K562 (cell line): ENCODE results near the gene CISTR. TPM values are rescaled to one million over a fixed set of nuclear protein-coding genes. Genes with fewer than 3 reads are reported as not detected.

Experiments
- ATAC-seq: fragments of 200-7000 bp; cut with Tn5 transposase; 3 replicates; pipeline ENCODE4 v1.9.1; 2020; ENCODE audit warnings: moderate library complexity
- BruUV-seq: library from RNA; stranded (reverse); fragments of 400-500 nt; replicated peaks from 2 replicates; lab custom pipeline; 2021; lab: Mats Ljungman, UMichigan
- CTCF ChIA-PET: fragments of 300-600 bp; formaldehyde crosslinking; extraction: SDS; loops from one replicate; lab custom pipeline; 2021; ENCODE audit warnings: low intra/inter-chr PET ratio; lab: Yijun Ruan, JAX
- POLR2A ChIA-PET: fragments of 300-600, 350-650 bp; sonication (Branson Sonifier 250); formaldehyde crosslinking; extraction: SDS; loops from one replicate; lab custom pipeline; 2021; ENCODE audit warnings: antibody characterized with exemption, inconsistent platforms; lab: Yijun Ruan, JAX
- DNase-seq, 4 experiments: peaks; one replicate each; pipeline versions ENCODE4 v3.0.0 to v3.0.0-alpha.2; 2011 to 2018; ENCODE audit warnings: low spot score in 3 of 4, mixed read lengths in 3 of 4; ENCODE audit errors: extremely low read depth in 1 of 4
- FAIRE-seq: peaks from 2 replicates; lab custom pipeline; 2011; peaks lifted over from hg19 to GRCh38; lab: Jason Lieb, UNC
- H2AFZ ChIP-seq: 2 replicates; pipeline ENCODE4 v1.6.0; 2011; ENCODE audit warnings: low read depth, low read length, control low read depth, inconsistent platforms
- H3K27ac ChIP-seq: fragments of 200-600 bp; 3 replicates; pipeline ENCODE4 v1.8.0; 2011; ENCODE audit warnings: low read depth, mild to moderate bottlenecking, control low read depth, inconsistent platforms, low read length, moderate library complexity, mixed read lengths; ENCODE audit errors: extremely low read depth
- H3K27me3 ChIP-seq, 2 experiments: fragments of 300-600 bp in 1 of 2; 2 replicates in 1 of 2; 3 replicates in 1 of 2; pipeline versions ENCODE4 v1.6.0 to v1.8.0; 2011; ENCODE audit warnings: inconsistent platforms in 2 of 2, low read length in 2 of 2, mild to moderate bottlenecking in 1 of 2, mixed read lengths in 1 of 2, moderate library complexity in 1 of 2; ENCODE audit not compliant: control insufficient read depth in 2 of 2, insufficient read depth in 2 of 2
- H3K36me3 ChIP-seq: fragments of 300-600 bp; 3 replicates; pipeline ENCODE4 v1.8.0; 2011; ENCODE audit warnings: mild to moderate bottlenecking, low read length, inconsistent platforms; ENCODE audit not compliant: control insufficient read depth, insufficient read depth
- H3K4me1 ChIP-seq, 2 experiments: fragments of 200-600 bp in 1 of 2; replicated peaks in 1 of 2; 2 replicates in 1 of 2; 3 replicates in 1 of 2; pipeline versions ENCODE4 v1.5.1 to v1.8.0; 2011; ENCODE audit warnings: inconsistent platforms in 2 of 2, low read length in 2 of 2, mild to moderate bottlenecking in 1 of 2, mixed read lengths in 1 of 2, moderate library complexity in 1 of 2; ENCODE audit not compliant: control insufficient read depth in 2 of 2, insufficient read depth in 2 of 2
- H3K4me2 ChIP-seq: 2 replicates; pipeline ENCODE4 v1.6.1; 2011; ENCODE audit warnings: low read length, control low read depth, inconsistent platforms, mixed read lengths; ENCODE audit not compliant: insufficient read depth
- H3K4me3 ChIP-seq: fragments of 200-600 bp; sonication (generic), shearing (Covaris generic); 2 replicates; pipeline ENCODE4 v1.5.1; 2016; ENCODE audit warnings: control low read depth, inconsistent platforms
- H3K79me2 ChIP-seq: fragments of 200-600 bp; 3 replicates; pipeline ENCODE4 v1.8.0; 2011; ENCODE audit warnings: low read length, inconsistent platforms; ENCODE audit not compliant: control insufficient read depth, insufficient read depth
- H3K9ac ChIP-seq, 2 experiments: 2 replicates each; pipeline versions ENCODE4 v1.6.0 to v1.6.1; 2011; ENCODE audit warnings: low read depth in 2 of 2, low read length in 2 of 2, control low read depth in 1 of 2, inconsistent platforms in 1 of 2, mild to moderate bottlenecking in 1 of 2, mixed read lengths in 1 of 2; ENCODE audit not compliant: insufficient read depth in 1 of 2
- H3K9me1 ChIP-seq: one replicate; pipeline ENCODE4 v1.6.0; 2011; ENCODE audit warnings: inconsistent platforms, mild to moderate bottlenecking, low read length, moderate library complexity; ENCODE audit not compliant: control insufficient read depth, insufficient read depth
- H3K9me3 ChIP-seq: replicated peaks from 2 replicates; pipeline ENCODE4 v1.5.1; 2011; ENCODE audit warnings: low read depth, low read length, inconsistent platforms; ENCODE audit not compliant: control insufficient read depth, insufficient read depth
- H4K20me1 ChIP-seq: replicated peaks from 2 replicates; pipeline ENCODE4 v1.6.1; 2011; ENCODE audit warnings: low read length, inconsistent platforms, mixed read lengths; ENCODE audit not compliant: control insufficient read depth, insufficient read depth
- ARID2 ChIP-seq: fragments of 450-650 bp; IDR thresholded peaks from 2 replicates; pipeline ENCODE4 v1.6.1; 2017; ENCODE audit warnings: antibody characterized with exemption, mild to moderate bottlenecking
- HIVEP1 ChIP-seq: fragments of 250-450 bp; sonication (Bioruptor Pico); IDR thresholded peaks from 2 replicates; pipeline ENCODE4 v1.4.0; 2020; ENCODE audit warnings: mild to moderate bottlenecking
- MTA3 ChIP-seq: fragments of 450-650 bp; formaldehyde crosslinking; IDR thresholded peaks from 2 replicates; pipeline ENCODE4 v1.6.1; 2017; ENCODE audit warnings: mild to moderate bottlenecking, borderline replicate concordance
- NFRKB ChIP-seq: fragments of 450-650 bp; IDR thresholded peaks from 2 replicates; pipeline ENCODE4 v1.6.1; 2016; ENCODE audit warnings: low read depth
- RBM14 ChIP-seq: fragments of 200-400 bp; formaldehyde crosslinking; IDR thresholded peaks from 2 replicates; pipeline ENCODE4 v1.6.1; 2018; ENCODE audit warnings: low read depth, mild to moderate bottlenecking, low read length, moderate library complexity, borderline replicate concordance; ENCODE audit not compliant: insufficient read depth
- RFX1 ChIP-seq: fragments of 450-650 bp; IDR thresholded peaks from 2 replicates; pipeline ENCODE4 v1.6.1; 2016; ENCODE audit warnings: mild to moderate bottlenecking, moderate library complexity
- WGBS: fragments of 100-300 bp; shearing (Covaris generic); methylation state at CpG from one replicate; pipeline ENCODE4 v1.1.6; 2016; ENCODE audit warnings: low coverage, mixed read lengths; ENCODE audit not compliant: insufficient coverage; ENCODE audit errors: missing lambda C conversion rate; 5-methylcytosine and 5-hydroxymethylcytosine counted together
- in situ Hi-C: fragments of 300-500 bp; cut with MboI; formaldehyde crosslinking; loops from 4 replicates; pipeline ENCODE4 v1.15.0; 2018; ENCODE audit warnings: inconsistent platforms, mixed read lengths
- intact Hi-C: fragments of 100-400 bp; cut with micrococcal nuclease; formaldehyde crosslinking; loops from 2 replicates; pipeline ENCODE4 v1.14.2; 2022
- polyA plus RNA-seq, 8 experiments: library from polyadenylated mRNA; depleted of rRNA in 4 of 8; stranded (reverse) in 5 of 8; unstranded in 3 of 8; fragments of >200 nt; fragmentation: Nextera tagmentation in 2 of 8; fragmentation: Illumina TruSeq in 1 of 8; extraction: Ambion mirVana in 2 of 8; extraction: Trizol in 1 of 8; gene quantifications; 2 replicates each; pipeline versions ENCODE4 v1.2.1 to v1.2.3, GENCODE V29; 2011 to 2014; ENCODE audit warnings: inconsistent platforms in 1 of 8, missing spikeins in 1 of 8
- total RNA-seq, 7 experiments: library from RNA; depleted of rRNA in 6 of 7; stranded (reverse); fragments of >200 nt in 6 of 7; fragmentation: Illumina TruSeq in 2 of 7; extraction: Trizol in 2 of 7; gene quantifications; 2 replicates each; pipeline versions ENCODE4 v1.2.1 to v1.2.3, GENCODE V29; 2011 to 2021; ENCODE audit warnings: low replicate concordance in 1 of 7
- TF ChIP-seq, protein P1 (sequence below): sonication (generic); formaldehyde crosslinking; IDR thresholded peaks from 2 replicates; pipeline ENCODE4 v1.8.1; 2023; ENCODE audit warnings: mild to moderate bottlenecking, missing genetic modification reagents
- TF ChIP-seq, protein P2 (sequence below): fragments of 250-450 bp; sonication (Bioruptor Pico); IDR thresholded peaks from 2 replicates; pipeline ENCODE4 v1.5.0; 2022; ENCODE audit warnings: mild to moderate bottlenecking
- TF ChIP-seq, protein P3 (sequence below): fragments of 250-450 bp; sonication (Bioruptor Pico); IDR thresholded peaks from 2 replicates; pipeline ENCODE4 v1.6.1; 2021; ENCODE audit warnings: mild to moderate bottlenecking
- TF ChIP-seq, protein P4 (sequence below): sonication (generic); formaldehyde crosslinking; IDR thresholded peaks from 2 replicates; pipeline ENCODE4 v1.8.1; 2023; ENCODE audit warnings: missing genetic modification reagents, mild to moderate bottlenecking, borderline replicate concordance
- TF ChIP-seq, protein P5 (sequence below): sonication (generic); formaldehyde crosslinking; IDR thresholded peaks from 2 replicates; pipeline ENCODE4 v1.8.0; 2022; ENCODE audit warnings: mild to moderate bottlenecking, missing genetic modification reagents

Gene CISTR
- total and polyA plus RNA-seq, 9 of the 15 experiments (the other 6 are each of a cell fraction or from before 2014, with no cell fraction given), result not detected

DNA sequence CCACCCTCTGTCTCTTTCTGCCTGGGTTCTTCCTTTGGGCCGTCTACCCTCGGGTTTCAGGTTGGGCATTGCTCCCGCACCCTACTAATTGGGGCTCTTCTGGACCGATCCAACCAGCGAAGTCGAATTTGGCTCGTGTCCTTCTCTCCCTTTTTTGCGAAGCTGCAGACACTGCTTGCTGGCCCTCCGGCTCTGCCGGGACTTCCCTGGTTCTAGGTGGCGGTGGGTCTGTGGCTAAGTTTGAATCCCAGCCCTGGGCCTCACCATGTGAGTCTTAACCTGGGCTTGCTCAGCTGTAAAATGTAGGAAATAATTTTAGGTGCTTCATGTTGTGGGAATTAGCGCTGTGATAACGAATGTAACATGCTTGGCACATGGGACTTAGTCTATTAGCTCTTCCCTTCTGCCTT lies 418 bp upstream of the CISTR start:
- H3K79me2 ChIP-seq, result no peaks in the 10 kb centered on the region
- no TSS peak for BruUV-seq
- ChIA-PET POLR2A (no interaction called here), CTCF (no interaction called here)
- H3K9ac ChIP-seq, result no peak overlapping the region
- intact Hi-C loops, result no loop called here
- no peak for ATAC-seq
- peaks cover 2 to 19% of the 10 kb centered on the region in 2 experiments; a peak in 3 of 5 replicates for H3K4me1 ChIP-seq
- no peak overlapping the region for H3K27ac ChIP-seq
- H4K20me1 ChIP-seq, result 0 out of 2 replicates have a peak, but pooled peaks cover 4% of the 10 kb centered on the region
- no peaks in the 10 kb centered on the region for H3K36me3 ChIP-seq
- FAIRE-seq, result no peak
- in situ Hi-C loops, result loop anchor here (25.0 kb wide), 1 partner anchor 460 kb away; no protein-coding TSS in a partner anchor
- H2AFZ ChIP-seq, result no peak overlapping the region
- no peaks in the 10 kb centered on the region for H3K9me1 ChIP-seq
- H3K4me2 ChIP-seq, result no peak overlapping the region
- H3K27me3 ChIP-seq, result peaks cover 53 to 84% of the 10 kb centered on the region in 2 experiments
- no peak for DNase-seq
- WGBS, result 20% methylated on average over 13 of the region's 13 CpGs
- no peak overlapping the region for H3K4me3 ChIP-seq
- no peaks in the 10 kb centered on the region for H3K9me3 ChIP-seq
- TF ChIP-seq, protein P1, sequence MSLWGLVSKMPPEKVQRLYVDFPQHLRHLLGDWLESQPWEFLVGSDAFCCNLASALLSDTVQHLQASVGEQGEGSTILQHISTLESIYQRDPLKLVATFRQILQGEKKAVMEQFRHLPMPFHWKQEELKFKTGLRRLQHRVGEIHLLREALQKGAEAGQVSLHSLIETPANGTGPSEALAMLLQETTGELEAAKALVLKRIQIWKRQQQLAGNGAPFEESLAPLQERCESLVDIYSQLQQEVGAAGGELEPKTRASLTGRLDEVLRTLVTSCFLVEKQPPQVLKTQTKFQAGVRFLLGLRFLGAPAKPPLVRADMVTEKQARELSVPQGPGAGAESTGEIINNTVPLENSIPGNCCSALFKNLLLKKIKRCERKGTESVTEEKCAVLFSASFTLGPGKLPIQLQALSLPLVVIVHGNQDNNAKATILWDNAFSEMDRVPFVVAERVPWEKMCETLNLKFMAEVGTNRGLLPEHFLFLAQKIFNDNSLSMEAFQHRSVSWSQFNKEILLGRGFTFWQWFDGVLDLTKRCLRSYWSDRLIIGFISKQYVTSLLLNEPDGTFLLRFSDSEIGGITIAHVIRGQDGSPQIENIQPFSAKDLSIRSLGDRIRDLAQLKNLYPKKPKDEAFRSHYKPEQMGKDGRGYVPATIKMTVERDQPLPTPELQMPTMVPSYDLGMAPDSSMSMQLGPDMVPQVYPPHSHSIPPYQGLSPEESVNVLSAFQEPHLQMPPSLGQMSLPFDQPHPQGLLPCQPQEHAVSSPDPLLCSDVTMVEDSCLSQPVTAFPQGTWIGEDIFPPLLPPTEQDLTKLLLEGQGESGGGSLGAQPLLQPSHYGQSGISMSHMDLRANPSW (CRISPR knock-in tag), result no peak
- no peak for TF ChIP-seq ARID2
- TF ChIP-seq, protein P2, sequence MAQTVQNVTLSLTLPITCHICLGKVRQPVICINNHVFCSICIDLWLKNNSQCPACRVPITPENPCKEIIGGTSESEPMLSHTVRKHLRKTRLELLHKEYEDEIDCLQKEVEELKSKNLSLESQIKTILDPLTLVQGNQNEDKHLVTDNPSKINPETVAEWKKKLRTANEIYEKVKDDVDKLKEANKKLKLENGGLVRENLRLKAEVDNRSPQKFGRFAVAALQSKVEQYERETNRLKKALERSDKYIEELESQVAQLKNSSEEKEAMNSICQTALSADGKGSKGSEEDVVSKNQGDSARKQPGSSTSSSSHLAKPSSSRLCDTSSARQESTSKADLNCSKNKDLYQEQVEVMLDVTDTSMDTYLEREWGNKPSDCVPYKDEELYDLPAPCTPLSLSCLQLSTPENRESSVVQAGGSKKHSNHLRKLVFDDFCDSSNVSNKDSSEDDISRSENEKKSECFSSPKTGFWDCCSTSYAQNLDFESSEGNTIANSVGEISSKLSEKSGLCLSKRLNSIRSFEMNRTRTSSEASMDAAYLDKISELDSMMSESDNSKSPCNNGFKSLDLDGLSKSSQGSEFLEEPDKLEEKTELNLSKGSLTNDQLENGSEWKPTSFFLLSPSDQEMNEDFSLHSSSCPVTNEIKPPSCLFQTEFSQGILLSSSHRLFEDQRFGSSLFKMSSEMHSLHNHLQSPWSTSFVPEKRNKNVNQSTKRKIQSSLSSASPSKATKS (CRISPR knock-in tag), result no peak
- TF ChIP-seq, protein P3, sequence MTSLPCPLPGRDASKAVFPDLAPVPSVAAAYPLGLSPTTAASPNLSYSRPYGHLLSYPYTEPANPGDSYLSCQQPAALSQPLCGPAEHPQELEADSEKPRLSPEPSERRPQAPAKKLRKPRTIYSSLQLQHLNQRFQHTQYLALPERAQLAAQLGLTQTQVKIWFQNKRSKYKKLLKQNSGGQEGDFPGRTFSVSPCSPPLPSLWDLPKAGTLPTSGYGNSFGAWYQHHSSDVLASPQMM (CRISPR knock-in tag), result no peak
- TF ChIP-seq RBM14, result no peak
- TF ChIP-seq, protein P4, sequence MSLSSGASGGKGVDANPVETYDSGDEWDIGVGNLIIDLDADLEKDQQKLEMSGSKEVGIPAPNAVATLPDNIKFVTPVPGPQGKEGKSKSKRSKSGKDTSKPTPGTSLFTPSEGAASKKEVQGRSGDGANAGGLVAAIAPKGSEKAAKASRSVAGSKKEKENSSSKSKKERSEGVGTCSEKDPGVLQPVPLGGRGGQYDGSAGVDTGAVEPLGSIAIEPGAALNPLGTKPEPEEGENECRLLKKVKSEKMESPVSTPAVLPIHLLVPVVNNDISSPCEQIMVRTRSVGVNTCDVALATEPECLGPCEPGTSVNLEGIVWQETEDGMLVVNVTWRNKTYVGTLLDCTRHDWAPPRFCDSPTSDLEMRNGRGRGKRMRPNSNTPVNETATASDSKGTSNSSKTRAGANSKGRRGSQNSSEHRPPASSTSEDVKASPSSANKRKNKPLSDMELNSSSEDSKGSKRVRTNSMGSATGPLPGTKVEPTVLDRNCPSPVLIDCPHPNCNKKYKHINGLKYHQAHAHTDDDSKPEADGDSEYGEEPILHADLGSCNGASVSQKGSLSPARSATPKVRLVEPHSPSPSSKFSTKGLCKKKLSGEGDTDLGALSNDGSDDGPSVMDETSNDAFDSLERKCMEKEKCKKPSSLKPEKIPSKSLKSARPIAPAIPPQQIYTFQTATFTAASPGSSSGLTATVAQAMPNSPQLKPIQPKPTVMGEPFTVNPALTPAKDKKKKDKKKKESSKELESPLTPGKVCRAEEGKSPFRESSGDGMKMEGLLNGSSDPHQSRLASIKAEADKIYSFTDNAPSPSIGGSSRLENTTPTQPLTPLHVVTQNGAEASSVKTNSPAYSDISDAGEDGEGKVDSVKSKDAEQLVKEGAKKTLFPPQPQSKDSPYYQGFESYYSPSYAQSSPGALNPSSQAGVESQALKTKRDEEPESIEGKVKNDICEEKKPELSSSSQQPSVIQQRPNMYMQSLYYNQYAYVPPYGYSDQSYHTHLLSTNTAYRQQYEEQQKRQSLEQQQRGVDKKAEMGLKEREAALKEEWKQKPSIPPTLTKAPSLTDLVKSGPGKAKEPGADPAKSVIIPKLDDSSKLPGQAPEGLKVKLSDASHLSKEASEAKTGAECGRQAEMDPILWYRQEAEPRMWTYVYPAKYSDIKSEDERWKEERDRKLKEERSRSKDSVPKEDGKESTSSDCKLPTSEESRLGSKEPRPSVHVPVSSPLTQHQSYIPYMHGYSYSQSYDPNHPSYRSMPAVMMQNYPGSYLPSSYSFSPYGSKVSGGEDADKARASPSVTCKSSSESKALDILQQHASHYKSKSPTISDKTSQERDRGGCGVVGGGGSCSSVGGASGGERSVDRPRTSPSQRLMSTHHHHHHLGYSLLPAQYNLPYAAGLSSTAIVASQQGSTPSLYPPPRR (CRISPR knock-in tag), result no peak
- TF ChIP-seq, protein P5, sequence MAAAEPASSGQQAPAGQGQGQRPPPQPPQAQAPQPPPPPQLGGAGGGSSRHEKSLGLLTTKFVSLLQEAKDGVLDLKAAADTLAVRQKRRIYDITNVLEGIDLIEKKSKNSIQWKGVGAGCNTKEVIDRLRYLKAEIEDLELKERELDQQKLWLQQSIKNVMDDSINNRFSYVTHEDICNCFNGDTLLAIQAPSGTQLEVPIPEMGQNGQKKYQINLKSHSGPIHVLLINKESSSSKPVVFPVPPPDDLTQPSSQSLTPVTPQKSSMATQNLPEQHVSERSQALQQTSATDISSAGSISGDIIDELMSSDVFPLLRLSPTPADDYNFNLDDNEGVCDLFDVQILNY (CRISPR knock-in tag), result no peak
- TF ChIP-seq RFX1, result no peak
- TF ChIP-seq HIVEP1 (CRISPR knock-in tag), result no peak
- TF ChIP-seq NFRKB, result no peak
- TF ChIP-seq MTA3, result no peak
